Bronchial epithelial cell (primary cell): ENCODE data around the gene RARG. TPM values are rescaled to one million over a fixed set of nuclear protein-coding genes. Genes with fewer than 3 reads are reported as not detected.

Experiments
- DNase-seq: peaks from one replicate; pipeline ENCODE4 v3.0.0-alpha.2; 2010; ENCODE audit warnings: low read depth
- FAIRE-seq: peaks from 2 replicates; lab custom pipeline; 2011; peaks lifted over from hg19 to GRCh38; lab: Jason Lieb, UNC
- H3K27me3 ChIP-seq: 2 replicates; pipeline ENCODE4 v1.5.1; 2011; ENCODE audit warnings: low read length; ENCODE audit not compliant: control insufficient read depth, insufficient read depth
- H3K36me3 ChIP-seq: 2 replicates; pipeline ENCODE4 v1.5.1; 2011; ENCODE audit warnings: low read length; ENCODE audit not compliant: control insufficient read depth, insufficient read depth
- H3K4me3 ChIP-seq: 2 replicates; pipeline ENCODE4 v1.5.1; 2011; ENCODE audit warnings: mild to moderate bottlenecking, low read depth, low read length, control low read depth
- CTCF ChIP-seq: IDR thresholded peaks from 2 replicates; pipeline ENCODE4 v1.5.1; 2011; ENCODE audit warnings: mild to moderate bottlenecking, moderate library complexity, low read length, control low read depth, inconsistent platforms; ENCODE audit not compliant: insufficient read depth, severe bottlenecking
- total RNA-seq: library from RNA; depleted of rRNA; stranded (reverse); fragments of >200 nt; gene quantifications from 2 replicates; pipeline ENCODE4 v1.2.1, GENCODE V29; 2014

The RARG gene
- total RNA-seq, 1 donor from 2014 or later = 24.7 TPM

GRCh38 chr12:53192531-53193021 is 39.4 kb downstream of the RARG start:
- peak; percentile 83 for FAIRE-seq

GRCh38 chr12:53191885-53192530 is 40.0 kb downstream of the RARG start:
- peaks cover 6% of the 10 kb centered on the region for H3K36me3 ChIP-seq
- TF ChIP-seq CTCF = no peak
- no peaks in the 10 kb centered on the region for H3K27me3 ChIP-seq
- DNase-seq (no peak), FAIRE-seq (no peak)
- H3K4me3 ChIP-seq = no peak overlapping the region

More at GRCh38 chr12:53192531-53193021, 39.4 kb downstream of the RARG start:
- Histone ChIP-seq H3K36me3 (peaks cover 4% of the 10 kb centered on the region), H3K4me3 (no peak overlapping the region), H3K27me3 (no peaks in the 10 kb centered on the region)
- TF ChIP-seq CTCF = no peak
- no peak for DNase-seq

GRCh38 chr12:53191096-53191884 is 40.7 kb downstream of the RARG start:
- no peak overlapping the region for H3K4me3 ChIP-seq
- DNase-seq (no peak), FAIRE-seq (peak; percentile 40)

DNA sequence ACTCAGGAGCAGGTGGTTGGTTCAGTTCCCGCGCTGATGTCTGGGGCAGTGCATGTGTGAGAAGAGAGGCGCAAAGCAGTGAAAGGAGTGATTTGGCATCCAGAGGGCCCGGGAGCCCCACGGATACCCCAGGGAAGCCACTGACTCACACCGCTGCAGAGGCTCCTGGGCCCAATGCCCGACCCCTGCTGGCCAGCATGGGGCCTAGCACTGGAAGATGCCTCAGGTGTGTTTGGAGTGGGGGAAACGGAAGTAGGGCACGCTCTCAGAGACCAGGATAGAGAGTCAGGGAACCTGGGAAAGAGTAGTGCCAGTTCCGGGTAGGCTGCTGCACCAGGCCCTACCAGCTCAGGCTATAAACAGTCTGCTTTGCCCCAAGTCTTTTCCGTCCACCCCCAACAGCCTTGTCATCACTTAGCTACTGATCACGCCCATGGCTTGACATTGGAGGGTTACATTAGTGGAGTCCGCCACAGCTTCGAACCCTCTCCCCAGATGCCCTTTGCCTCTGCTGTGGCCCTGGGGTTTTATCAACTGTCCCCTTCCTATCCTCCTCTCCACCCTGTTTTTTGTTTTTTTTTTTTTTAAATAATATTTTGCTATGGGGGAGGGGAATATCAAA is 41.8 kb downstream of the RARG start:
- FAIRE-seq (no peak), DNase-seq (peak; percentile 51)
- Histone ChIP-seq H3K4me3 (no peak overlapping the region), H3K27me3 (no peaks in the 10 kb centered on the region), H3K36me3 (peaks cover 13% of the 10 kb centered on the region)
- TF ChIP-seq CTCF = peak; percentile 95

More at GRCh38 chr12:53191096-53191884, 40.7 kb downstream of the RARG start:
- Histone ChIP-seq H3K27me3 (no peaks in the 10 kb centered on the region), H3K36me3 (peaks cover 8% of the 10 kb centered on the region)
- TF ChIP-seq CTCF = no peak

- H3K27me3 ChIP-seq = no peaks in the 10 kb centered on the region
- no peak for FAIRE-seq
- H3K4me3 ChIP-seq = no peak overlapping the region
- peaks cover 24% of the 10 kb centered on the region for H3K36me3 ChIP-seq
- no peak for DNase-seq
- TF ChIP-seq CTCF = no peak
Measured at GRCh38 chr12:53187145-53187899, 44.7 kb downstream of the RARG start.
